ENCODE data around the gene PDE10A. TPM values are rescaled to one million over a fixed set of nuclear protein-coding genes. Genes with fewer than 3 reads are reported as not detected.

PDE10A gene
- total RNA-seq, 1 donor from 2014 or later, result 17.3 TPM

GRCh38 chr6:165705941-165706340 is 42.9 kb upstream of the PDE10A start:
- Mint-ChIP-seq H3K27ac (no peak overlapping the region), H3K4me1 (peaks cover 11% of the 10 kb centered on the region), H3K36me3 (no peaks in the 10 kb centered on the region)

GRCh38 chr6:165704045-165704748 is 41.2 kb upstream of the PDE10A start:
- H3K36me3 Mint-ChIP-seq, result no peaks in the 10 kb centered on the region
- Histone ChIP-seq H4K20me1 (ENCODE audit: low read depth) (no peaks in the 10 kb centered on the region), H3K9me3 (ENCODE audit: low read depth) (no peaks in the 10 kb centered on the region), H3K27ac (no peak overlapping the region), H3K4me3 (no peak overlapping the region), H3K36me3 (no peaks in the 10 kb centered on the region), H3F3A (ENCODE audit: low read depth) (no peaks in the 10 kb centered on the region), H3K4me1 (peaks cover 10% of the 10 kb centered on the region), H3K79me2 (ENCODE audit: low read depth) (no peaks in the 10 kb centered on the region), H3K27me3 (no peaks in the 10 kb centered on the region), H3K9ac (no peak overlapping the region), H2AFZ (replicated peaks) (no peak overlapping the region), H3K4me2 (peak overlapping the region; percentile 42)
- peaks cover 11% of the 10 kb centered on the region for H3K4me1 Mint-ChIP-seq
- TF ChIP-seq EZH2phosphoT487 (IDR thresholded peaks at IDR 0.05), result no peak
- TF ChIP-seq EZH2 (IDR thresholded peaks at IDR 0.05), result no peak
- no peak for TF ChIP-seq CTCF (IDR thresholded peaks at IDR 0.05)
- H3K27me3 Mint-ChIP-seq (ENCODE audit: insufficient read depth, low read depth), result no peaks in the 10 kb centered on the region
- H3K27ac Mint-ChIP-seq, result no peak overlapping the region
- no peak overlapping the region for H3K4me3 Mint-ChIP-seq
- peak; percentile 51 for DNase-seq (ENCODE audit: low spot score)
- peaks cover under 1% of the 10 kb centered on the region for H3K9me3 Mint-ChIP-seq

More at GRCh38 chr6:165705941-165706340, 42.9 kb upstream of the PDE10A start:
- Histone ChIP-seq H3K9ac (no peak overlapping the region), H3K4me3 (no peak overlapping the region), H3K4me2 (no peak overlapping the region), H2AFZ (replicated peaks) (no peak overlapping the region), H3K4me1 (peaks cover 10% of the 10 kb centered on the region), H3K79me2 (ENCODE audit: low read depth) (no peaks in the 10 kb centered on the region), H3F3A (ENCODE audit: low read depth) (no peaks in the 10 kb centered on the region), H4K20me1 (ENCODE audit: low read depth) (no peaks in the 10 kb centered on the region), H3K27ac (no peak overlapping the region), H3K36me3 (no peaks in the 10 kb centered on the region), H3K9me3 (ENCODE audit: low read depth) (no peaks in the 10 kb centered on the region), H3K27me3 (no peaks in the 10 kb centered on the region)
- TF ChIP-seq EZH2 (IDR thresholded peaks at IDR 0.05), result no peak
- no peak for TF ChIP-seq EZH2phosphoT487 (IDR thresholded peaks at IDR 0.05)
- no peak for TF ChIP-seq CTCF (IDR thresholded peaks at IDR 0.05)
- peaks cover 2% of the 10 kb centered on the region for H3K27me3 Mint-ChIP-seq (ENCODE audit: insufficient read depth, low read depth)
- no peak for DNase-seq (ENCODE audit: low spot score)
- no peak overlapping the region for H3K4me3 Mint-ChIP-seq
- peaks cover 3% of the 10 kb centered on the region for H3K9me3 Mint-ChIP-seq

- TF ChIP-seq EZH2phosphoT487 (IDR thresholded peaks at IDR 0.05), result no peak
- H3K27me3 ChIP-seq, result no peaks in the 10 kb centered on the region
- no peaks in the 10 kb centered on the region for H3F3A ChIP-seq (ENCODE audit: low read depth)
- no peak overlapping the region for H3K4me2 ChIP-seq
- Mint-ChIP-seq H3K4me3 (no peak overlapping the region), H3K9me3 (peaks cover 4% of the 10 kb centered on the region), H3K4me1 (peaks cover 9% of the 10 kb centered on the region), H3K27ac (no peak overlapping the region), H3K27me3 (ENCODE audit: insufficient read depth, low read depth) (no peaks in the 10 kb centered on the region), H3K36me3 (no peaks in the 10 kb centered on the region)
- H3K36me3 ChIP-seq, result no peaks in the 10 kb centered on the region
- no peak overlapping the region for H3K27ac ChIP-seq
- H3K4me3 ChIP-seq, result no peak overlapping the region
- no peaks in the 10 kb centered on the region for H3K79me2 ChIP-seq (ENCODE audit: low read depth)
- no peak overlapping the region for H3K9ac ChIP-seq
- no peaks in the 10 kb centered on the region for H4K20me1 ChIP-seq (ENCODE audit: low read depth)
- peaks cover 10% of the 10 kb centered on the region for H3K4me1 ChIP-seq
- H3K9me3 ChIP-seq (ENCODE audit: low read depth), result no peaks in the 10 kb centered on the region
- H2AFZ ChIP-seq (replicated peaks), result no peak overlapping the region
- DNase-seq (ENCODE audit: low spot score), result no peak
Measured at GRCh38 chr6:165702669-165703068, 39.6 kb upstream of the PDE10A start.

All from neural progenitor cell (in vitro differentiated cells).